HepG2 (cell line): ENCODE measurements around the gene ATP1A2. TPM values are rescaled to one million over a fixed set of nuclear protein-coding genes. Genes with fewer than 3 reads are reported as not detected.

Source experiments
- AHR ChIP-seq: IDR thresholded peaks from 2 replicates; pipeline ENCODE4 v1.6.1; 2018; ENCODE audit warnings: missing genetic modification reagents, missing compliant biosample characterization
- CEBPG ChIP-seq: IDR thresholded peaks from 2 replicates; pipeline ENCODE4 v1.6.1; 2016
- DDIT3 ChIP-seq: sonication (generic); formaldehyde crosslinking; IDR thresholded peaks from 2 replicates; pipeline ENCODE4 v1.4.0; 2020; ENCODE audit warnings: mild to moderate bottlenecking, missing genetic modification reagents
- FOXO4 ChIP-seq: sonication (generic); formaldehyde crosslinking; conservative IDR thresholded peaks from 2 replicates; pipeline ENCODE4 v1.8.1; 2023; ENCODE audit warnings: missing genetic modification reagents
- HNRNPH1 ChIP-seq: fragments of 200-400 bp; formaldehyde crosslinking; optimal IDR thresholded peaks from 2 replicates; pipeline ENCODE3; 2017; ENCODE audit warnings: mild to moderate bottlenecking, low read depth, low read length
- IKZF4 ChIP-seq: sonication (generic); formaldehyde crosslinking; IDR thresholded peaks from 2 replicates; pipeline ENCODE4 v1.5.1; 2020; ENCODE audit warnings: borderline replicate concordance, mild to moderate bottlenecking, low read depth, missing genetic modification reagents; ENCODE audit errors: not compliant biosample characterization
- IRF2 ChIP-seq: IDR thresholded peaks from 2 replicates; pipeline ENCODE4 v1.6.1; 2018; ENCODE audit warnings: missing genetic modification reagents, missing compliant biosample characterization
- ISL2 ChIP-seq: sonication (generic); formaldehyde crosslinking; IDR thresholded peaks from 2 replicates; pipeline ENCODE4 v1.5.0; 2020; ENCODE audit warnings: missing genetic modification reagents
- MAF1 ChIP-seq: sonication (generic); formaldehyde crosslinking; IDR thresholded peaks from 2 replicates; pipeline ENCODE4 v1.5.0; 2020; ENCODE audit warnings: missing genetic modification reagents, borderline replicate concordance
- MAX ChIP-seq: IDR thresholded peaks from 2 replicates; pipeline ENCODE4 v1.6.1; 2012; ENCODE audit warnings: inconsistent platforms
- MEIS2 ChIP-seq: sonication (generic); formaldehyde crosslinking; IDR thresholded peaks from 2 replicates; pipeline ENCODE4 v1.9.0; 2021; ENCODE audit warnings: mild to moderate bottlenecking, missing genetic modification reagents
- MIXL1 ChIP-seq: IDR thresholded peaks from 2 replicates; pipeline ENCODE4 v1.6.1; 2016
- NR2F2 ChIP-seq: IDR thresholded peaks from 2 replicates; pipeline ENCODE4 v1.6.1; 2012; ENCODE audit warnings: low read depth, inconsistent platforms, borderline replicate concordance
- PHB2 ChIP-seq: fragments of 450-650 bp; IDR thresholded peaks from 2 replicates; pipeline ENCODE4 v1.6.1; 2018; ENCODE audit not compliant: partially characterized antibody
- PRMT3 ChIP-seq: sonication (generic); formaldehyde crosslinking; IDR thresholded peaks from 2 replicates; pipeline ENCODE4 v1.8.1; 2022; ENCODE audit warnings: low read depth, mild to moderate bottlenecking, moderate library complexity, missing genetic modification reagents, borderline replicate concordance
- RXRA ChIP-seq: sonication (generic); formaldehyde crosslinking; IDR thresholded peaks from 2 replicates; pipeline ENCODE4 v1.5.1; 2020; ENCODE audit warnings: missing genetic modification reagents
- STAG1 ChIP-seq: sonication (generic); formaldehyde crosslinking; IDR thresholded peaks from 2 replicates; pipeline ENCODE4 v1.4.0; 2020; ENCODE audit warnings: missing genetic modification reagents
- TP53 ChIP-seq: sonication (generic); formaldehyde crosslinking; conservative IDR thresholded peaks from 2 replicates; pipeline ENCODE4 v1.4.0; 2020; ENCODE audit warnings: missing genetic modification reagents
- ZBTB8A ChIP-seq: sonication (generic); formaldehyde crosslinking; IDR thresholded peaks from 2 replicates; pipeline ENCODE4 v1.4.0; 2020; ENCODE audit warnings: mild to moderate bottlenecking, low read depth, missing genetic modification reagents, borderline replicate concordance
- ZFP90 ChIP-seq: sonication (generic); formaldehyde crosslinking; IDR thresholded peaks from 2 replicates; pipeline ENCODE4 v1.8.0; 2022; ENCODE audit warnings: missing genetic modification reagents, mild to moderate bottlenecking, inconsistent platforms, borderline replicate concordance
- ZKSCAN1 ChIP-seq: fragments of 150-350 bp; IDR thresholded peaks from 2 replicates; pipeline ENCODE4 v1.6.1; 2014; ENCODE audit warnings: low read length
- ZNF329 ChIP-seq: sonication (generic); formaldehyde crosslinking; IDR thresholded peaks from 2 replicates; pipeline ENCODE4 v1.9.0; 2021; ENCODE audit warnings: low read depth, mild to moderate bottlenecking, missing genetic modification reagents
- ZNF335 ChIP-seq: sonication (generic); formaldehyde crosslinking; IDR thresholded peaks from 2 replicates; pipeline ENCODE4 v1.4.0; 2020; ENCODE audit warnings: missing genetic modification reagents
- ZNF383 ChIP-seq: sonication (generic); formaldehyde crosslinking; IDR thresholded peaks from 2 replicates; pipeline ENCODE4 v1.4.0; 2020; ENCODE audit warnings: missing genetic modification reagents, mild to moderate bottlenecking, borderline replicate concordance
- ZNF580 ChIP-seq: IDR thresholded peaks from 2 replicates; pipeline ENCODE4 v1.6.1; 2016; ENCODE audit warnings: low read depth, borderline replicate concordance
- ZNF598 ChIP-seq: sonication (generic); formaldehyde crosslinking; IDR thresholded peaks from 2 replicates; pipeline ENCODE4 v1.5.1; 2020; ENCODE audit warnings: mild to moderate bottlenecking, missing genetic modification reagents, borderline replicate concordance
- ZNF605 ChIP-seq: sonication (generic); formaldehyde crosslinking; IDR thresholded peaks from 2 replicates; pipeline ENCODE4 v1.8.0; 2022; ENCODE audit warnings: mild to moderate bottlenecking, missing genetic modification reagents
- polyA plus RNA-seq, 8 experiments: library from polyadenylated mRNA; depleted of rRNA in 3 of 8; stranded (reverse) in 7 of 8; unstranded in 1 of 8; fragments of >200 nt; fragmentation: Illumina TruSeq in 4 of 8; extraction: Trizol in 4 of 8; gene quantifications; 2 replicates each; pipeline versions ENCODE4 v1.2.1 to v1.2.3, GENCODE V29; 2011 to 2016; ENCODE audit warnings: low read depth in 4 of 8, missing spikeins in 1 of 8, mixed read lengths in 1 of 8; ENCODE audit not compliant: insufficient read depth in 1 of 8
- total RNA-seq, 5 experiments: library from RNA; depleted of rRNA; stranded (reverse); fragments of >200 nt; fragmentation: Illumina TruSeq; extraction: Trizol; gene quantifications; 2 replicates each; pipeline ENCODE4 v1.2.3, GENCODE V29; 2016; ENCODE audit warnings: low read depth in 1 of 5
- TF ChIP-seq, protein P1 (sequence below): sonication (generic); formaldehyde crosslinking; IDR thresholded peaks from 2 replicates; pipeline ENCODE4 v1.4.0; 2020; ENCODE audit warnings: mild to moderate bottlenecking, low read depth, missing genetic modification reagents
- TF ChIP-seq, protein P2 (sequence below): sonication (generic); formaldehyde crosslinking; IDR thresholded peaks from 2 replicates; pipeline ENCODE4 v1.8.1; 2022; ENCODE audit warnings: mild to moderate bottlenecking, missing genetic modification reagents

ATP1A2 gene
- total and polyA plus RNA-seq, 2 of the 13 experiments (the other 11 are each of a cell fraction or from before 2014, with no cell fraction given) = 0.16 TPM; not detected in 1

DNA sequence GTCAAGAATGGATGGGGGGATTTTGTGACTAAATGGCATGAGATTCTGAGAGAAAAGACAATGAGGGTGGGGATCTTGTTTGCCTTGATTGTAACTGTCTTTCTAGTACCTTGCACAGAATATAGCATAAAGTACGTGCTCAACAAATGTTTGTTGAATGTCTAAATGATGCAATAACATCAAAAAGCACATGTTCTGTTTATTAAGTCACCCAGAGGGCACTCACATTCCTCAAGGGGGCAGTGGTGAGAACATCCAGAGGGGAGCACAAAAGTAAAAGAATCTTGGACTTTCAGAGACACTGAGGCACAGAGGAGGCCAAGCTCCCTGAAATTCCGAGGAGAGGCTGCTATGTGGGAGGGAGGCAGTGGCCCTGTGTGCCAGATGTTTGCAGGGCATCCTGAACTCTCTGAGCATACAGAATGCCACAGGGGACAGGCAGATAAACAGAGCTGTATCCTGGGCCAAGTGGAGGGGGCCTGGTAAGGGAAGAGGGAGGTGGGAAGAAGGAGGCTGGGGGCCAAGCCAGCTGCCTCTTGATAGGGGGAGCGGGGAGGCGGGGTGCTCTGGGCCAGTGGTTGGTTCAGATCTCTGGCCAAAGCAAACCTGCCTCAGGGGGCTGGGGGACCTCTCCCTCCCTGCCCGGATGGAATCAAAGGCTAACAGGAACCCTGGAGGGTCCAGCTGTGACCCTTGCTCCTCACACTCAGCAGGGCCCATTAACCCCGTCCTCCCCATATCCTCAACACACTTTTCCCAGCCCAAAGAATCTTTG lies 6.5 kb upstream of the ATP1A2 start (continued):
- TF ChIP-seq IKZF4 (CRISPR knock-in tag) (no peak), ZNF605 (CRISPR knock-in tag) (no peak), ZBTB8A (CRISPR knock-in tag) (no peak), ZFP90 (CRISPR knock-in tag) (no peak), DDIT3 (no peak), MAX (peak; percentile 61; the same call in 1 of the 2 replicates), ZNF580 (CRISPR knock-in tag) (no peak), ZNF335 (CRISPR knock-in tag) (no peak), RXRA (no peak), HNRNPH1 (no peak), FOXO4 (CRISPR knock-in tag) (no peak), TP53 (CRISPR knock-in tag) (no peak), ZNF598 (no peak), AHR (CRISPR knock-in tag) (0 out of 2 replicates have a peak, but pooled peaks have one; percentile 38), ZKSCAN1 (no peak), NR2F2 (peak; percentile 58; the same call in 1 of the 2 replicates), PRMT3 (CRISPR knock-in tag) (no peak), PHB2 (no peak), ZNF329 (no peak), MIXL1 (CRISPR knock-in tag) (no peak), ISL2 (CRISPR knock-in tag) (no peak), MEIS2 (CRISPR knock-in tag) (no peak), ZNF383 (no peak), IRF2 (CRISPR knock-in tag) (no peak), CEBPG (CRISPR knock-in tag) (peak; percentile 92), MAF1 (CRISPR knock-in tag) (no peak), STAG1 (CRISPR knock-in tag) (0 out of 2 replicates have a peak, but pooled peaks have one; percentile 6)
- TF ChIP-seq, protein P1, sequence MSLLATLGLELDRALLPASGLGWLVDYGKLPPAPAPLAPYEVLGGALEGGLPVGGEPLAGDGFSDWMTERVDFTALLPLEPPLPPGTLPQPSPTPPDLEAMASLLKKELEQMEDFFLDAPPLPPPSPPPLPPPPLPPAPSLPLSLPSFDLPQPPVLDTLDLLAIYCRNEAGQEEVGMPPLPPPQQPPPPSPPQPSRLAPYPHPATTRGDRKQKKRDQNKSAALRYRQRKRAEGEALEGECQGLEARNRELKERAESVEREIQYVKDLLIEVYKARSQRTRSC (CRISPR knock-in tag) = no peak
- TF ChIP-seq, protein P2, sequence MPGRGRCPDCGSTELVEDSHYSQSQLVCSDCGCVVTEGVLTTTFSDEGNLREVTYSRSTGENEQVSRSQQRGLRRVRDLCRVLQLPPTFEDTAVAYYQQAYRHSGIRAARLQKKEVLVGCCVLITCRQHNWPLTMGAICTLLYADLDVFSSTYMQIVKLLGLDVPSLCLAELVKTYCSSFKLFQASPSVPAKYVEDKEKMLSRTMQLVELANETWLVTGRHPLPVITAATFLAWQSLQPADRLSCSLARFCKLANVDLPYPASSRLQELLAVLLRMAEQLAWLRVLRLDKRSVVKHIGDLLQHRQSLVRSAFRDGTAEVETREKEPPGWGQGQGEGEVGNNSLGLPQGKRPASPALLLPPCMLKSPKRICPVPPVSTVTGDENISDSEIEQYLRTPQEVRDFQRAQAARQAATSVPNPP = no peak
